SU-DHL-6 (cell line): ENCODE measurements around the gene ANTXR2.

Experiments
- H2AFZ ChIP-seq: fragments of 200-600 bp; sonication (generic); 2 replicates; pipeline ENCODE4 v1.6.1; 2014; ENCODE audit warnings: low read depth, mild to moderate bottlenecking, moderate library complexity, mixed read lengths, antibody characterized with exemption, low read length; ENCODE audit not compliant: severe bottlenecking
- H3F3A ChIP-seq: fragments of 200-600 bp; shearing (Covaris generic); 2 replicates; pipeline ENCODE4 v1.6.0; 2016; ENCODE audit warnings: antibody characterized with exemption, mild to moderate bottlenecking; ENCODE audit not compliant: insufficient read depth
- H3K27ac ChIP-seq: fragments of 200-600 bp; sonication (generic); 2 replicates; pipeline ENCODE4 v1.5.1; 2016; ENCODE audit warnings: low read depth, mild to moderate bottlenecking, low read length, moderate library complexity, mixed read lengths
- H3K27me3 ChIP-seq: fragments of 200-600 bp; sonication (generic), shearing (Covaris generic); 2 replicates; pipeline ENCODE4 v1.6.0; 2014; ENCODE audit warnings: mild to moderate bottlenecking, low read length
- H3K36me3 ChIP-seq: fragments of 200-600 bp; sonication (generic); 2 replicates; pipeline ENCODE4 v1.6.1; 2014; ENCODE audit warnings: mild to moderate bottlenecking, low read length, mixed read lengths
- H3K4me2 ChIP-seq: fragments of 300-600, 200-600 bp; shearing (Covaris generic), sonication (generic); 2 replicates; pipeline ENCODE4 v1.6.0; 2014; ENCODE audit warnings: low read length, low read depth, mild to moderate bottlenecking; ENCODE audit not compliant: poor library complexity, severe bottlenecking
- H3K4me3 ChIP-seq: fragments of 200-600 bp; sonication (generic); 2 replicates; pipeline ENCODE4 v1.5.1; 2014; ENCODE audit warnings: antibody characterized with exemption, low read length, mild to moderate bottlenecking, mixed read lengths; ENCODE audit not compliant: insufficient read depth, poor library complexity, severe bottlenecking
- H3K79me2 ChIP-seq: fragments of 200-600 bp; sonication (generic); 2 replicates; pipeline ENCODE4 v1.6.1; 2014; ENCODE audit warnings: mild to moderate bottlenecking, low read length, moderate library complexity; ENCODE audit not compliant: insufficient read depth
- H3K9ac ChIP-seq: fragments of 200-600 bp; sonication (generic); 2 replicates; pipeline ENCODE4 v1.7.0; 2014; ENCODE audit warnings: mild to moderate bottlenecking, low read length
- H3K9me2 ChIP-seq: fragments of 200-600 bp; sonication (generic); replicated peaks from 2 replicates; pipeline ENCODE4 v1.6.1; 2014; ENCODE audit warnings: low read length; ENCODE audit not compliant: insufficient read depth
- H3K9me3 ChIP-seq: fragments of 200-600 bp; sonication (generic); 2 replicates; pipeline ENCODE4 v1.6.1; 2014; ENCODE audit warnings: low read length, mixed read lengths; ENCODE audit not compliant: insufficient read depth
- H4K20me1 ChIP-seq: fragments of 200-600 bp; sonication (generic); 2 replicates; pipeline ENCODE4 v1.6.1; 2014; ENCODE audit warnings: low read depth, mild to moderate bottlenecking, antibody characterized with exemption, low read length, moderate library complexity, mixed read lengths
- EZH2phosphoT487 ChIP-seq: fragments of 200-600 bp; sonication (generic), shearing (Covaris generic); conservative IDR thresholded peaks from 2 replicates; pipeline ENCODE4 v1.6.1; 2018; ENCODE audit warnings: mild to moderate bottlenecking, antibody characterized with exemption, low read length, moderate library complexity, mixed read lengths
- TF ChIP-seq, protein P1 (sequence below): fragments of 200-600 bp; sonication (generic); IDR thresholded peaks from one replicate; pipeline ENCODE4 v1.5.1; 2017; ENCODE audit warnings: antibody characterized with exemption, mild to moderate bottlenecking, low read length, moderate library complexity; ENCODE audit not compliant: insufficient read depth, poor library complexity, severe bottlenecking

Gene ANTXR2

GRCh38 chr4:79874197-79874596, 198.8 kb downstream of the ANTXR2 start:
- H3K4me2 ChIP-seq, result no peak overlapping the region
- H3K9ac ChIP-seq, result no peak overlapping the region
- TF ChIP-seq, protein P1, sequence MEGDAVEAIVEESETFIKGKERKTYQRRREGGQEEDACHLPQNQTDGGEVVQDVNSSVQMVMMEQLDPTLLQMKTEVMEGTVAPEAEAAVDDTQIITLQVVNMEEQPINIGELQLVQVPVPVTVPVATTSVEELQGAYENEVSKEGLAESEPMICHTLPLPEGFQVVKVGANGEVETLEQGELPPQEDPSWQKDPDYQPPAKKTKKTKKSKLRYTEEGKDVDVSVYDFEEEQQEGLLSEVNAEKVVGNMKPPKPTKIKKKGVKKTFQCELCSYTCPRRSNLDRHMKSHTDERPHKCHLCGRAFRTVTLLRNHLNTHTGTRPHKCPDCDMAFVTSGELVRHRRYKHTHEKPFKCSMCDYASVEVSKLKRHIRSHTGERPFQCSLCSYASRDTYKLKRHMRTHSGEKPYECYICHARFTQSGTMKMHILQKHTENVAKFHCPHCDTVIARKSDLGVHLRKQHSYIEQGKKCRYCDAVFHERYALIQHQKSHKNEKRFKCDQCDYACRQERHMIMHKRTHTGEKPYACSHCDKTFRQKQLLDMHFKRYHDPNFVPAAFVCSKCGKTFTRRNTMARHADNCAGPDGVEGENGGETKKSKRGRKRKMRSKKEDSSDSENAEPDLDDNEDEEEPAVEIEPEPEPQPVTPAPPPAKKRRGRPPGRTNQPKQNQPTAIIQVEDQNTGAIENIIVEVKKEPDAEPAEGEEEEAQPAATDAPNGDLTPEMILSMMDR, result no peak
- no peak for TF ChIP-seq EZH2phosphoT487
- H3F3A ChIP-seq, result no peaks in the 10 kb centered on the region
- no peaks in the 10 kb centered on the region for H3K9me2 ChIP-seq
- no peaks in the 10 kb centered on the region for H4K20me1 ChIP-seq
- H3K27ac ChIP-seq, result no peak overlapping the region
- H3K27me3 ChIP-seq, result no peaks in the 10 kb centered on the region
- H3K36me3 ChIP-seq, result no peaks in the 10 kb centered on the region
- no peaks in the 10 kb centered on the region for H3K9me3 ChIP-seq
- no peak overlapping the region for H2AFZ ChIP-seq
- H3K79me2 ChIP-seq, result no peaks in the 10 kb centered on the region
- H3K4me3 ChIP-seq, result no peak overlapping the region

- H3K9me2 ChIP-seq, result no peaks in the 10 kb centered on the region
- no peak overlapping the region for H3K4me2 ChIP-seq
- H3K27me3 ChIP-seq, result no peaks in the 10 kb centered on the region
- no peak for TF ChIP-seq EZH2phosphoT487
- TF ChIP-seq, protein P1, result no peak
- H4K20me1 ChIP-seq, result no peaks in the 10 kb centered on the region
- H3F3A ChIP-seq, result no peaks in the 10 kb centered on the region
- no peaks in the 10 kb centered on the region for H3K9me3 ChIP-seq
- H2AFZ ChIP-seq, result no peak overlapping the region
- no peaks in the 10 kb centered on the region for H3K79me2 ChIP-seq
- no peak overlapping the region for H3K4me3 ChIP-seq
- H3K27ac ChIP-seq, result no peak overlapping the region
- no peak overlapping the region for H3K9ac ChIP-seq
- no peaks in the 10 kb centered on the region for H3K36me3 ChIP-seq
Measured at GRCh38 chr4:79872738-79873137, 200.3 kb downstream of the ANTXR2 start.

- TF ChIP-seq, protein P1, result no peak
- TF ChIP-seq EZH2phosphoT487, result no peak
- H3K36me3 ChIP-seq, result no peaks in the 10 kb centered on the region
- no peaks in the 10 kb centered on the region for H3F3A ChIP-seq
- H4K20me1 ChIP-seq, result no peaks in the 10 kb centered on the region
- no peaks in the 10 kb centered on the region for H3K79me2 ChIP-seq
- no peaks in the 10 kb centered on the region for H3K9me3 ChIP-seq
- H3K9me2 ChIP-seq, result no peaks in the 10 kb centered on the region
- H3K9ac ChIP-seq, result no peak overlapping the region
- H3K27ac ChIP-seq, result no peak overlapping the region
- H3K27me3 ChIP-seq, result no peaks in the 10 kb centered on the region
- no peak overlapping the region for H3K4me3 ChIP-seq
- H2AFZ ChIP-seq, result no peak overlapping the region
- H3K4me2 ChIP-seq, result no peak overlapping the region
Measured at GRCh38 chr4:79871961-79872360, 201.1 kb downstream of the ANTXR2 start.
